Esophagus (tissue), 2 donors: ENCODE results near the gene KDM6A. TPM values are rescaled to one million over a fixed set of nuclear protein-coding genes. Genes with fewer than 3 reads are reported as not detected.

Source experiments
- H3K27ac ChIP-seq, 2 donors: one replicate each; pipeline ENCODE4 v1.5.1; 2013; ENCODE audit warnings: low read depth in 2 of 2, mild to moderate bottlenecking in 2 of 2, inconsistent platforms in 1 of 2, low read length in 1 of 2, moderate library complexity in 1 of 2
- H3K27me3 ChIP-seq, 2 donors: one replicate each; pipeline ENCODE4 v1.6.1; 2013; ENCODE audit warnings: low read length in 2 of 2, control low read depth in 1 of 2, mild to moderate bottlenecking in 1 of 2; ENCODE audit not compliant: insufficient read depth in 2 of 2, control insufficient read depth in 1 of 2
- H3K36me3 ChIP-seq, 2 donors: one replicate each; pipeline ENCODE4 v1.6.1; 2013; ENCODE audit warnings: low read length in 1 of 2; ENCODE audit not compliant: control insufficient read depth in 2 of 2, insufficient read depth in 2 of 2
- H3K4me1 ChIP-seq, 2 donors: one replicate each; pipeline ENCODE4 v1.6.1; 2013; ENCODE audit warnings: low read length in 1 of 2; ENCODE audit not compliant: control insufficient read depth in 2 of 2, insufficient read depth in 2 of 2
- H3K4me3 ChIP-seq, 2 donors: one replicate each; pipeline ENCODE4 v1.5.1; 2013; ENCODE audit warnings: low read length in 2 of 2, mild to moderate bottlenecking in 2 of 2, low read depth in 1 of 2, moderate library complexity in 1 of 2
- H3K9me3 ChIP-seq, 2 donors: one replicate each; pipeline ENCODE4 v1.6.1; 2013; ENCODE audit warnings: mild to moderate bottlenecking in 2 of 2, low read depth in 1 of 2, low read length in 1 of 2, moderate library complexity in 1 of 2; ENCODE audit not compliant: control insufficient read depth in 2 of 2, insufficient read depth in 1 of 2
- WGBS, 2 donors: extraction: QIAGEN DNeasy Blood & Tissue Kit; methylation state at CpG; one replicate each; pipeline ENCODE4 v1.1.7; 2013; 5-methylcytosine and 5-hydroxymethylcytosine counted together
- polyA plus RNA-seq, 2 donors: library from polyadenylated mRNA; stranded (reverse); fragments of 200-250 nt; gene quantifications; one replicate each; pipeline ENCODE4 v1.2.3, GENCODE V29; 2013
- donor health status: healthy with polysubstance abuse.
- donor health status: Bipolar disorder and iron deficiency.

Gene KDM6A
- polyA plus RNA-seq, 2 donors = 7.2 to 13.5 TPM

GRCh38 chrX:45006002-45006800 is 133.2 kb downstream of the KDM6A start:
- no peaks in the 10 kb centered on the region for H3K9me3 ChIP-seq
- no peaks in the 10 kb centered on the region for H3K4me1 ChIP-seq
- no peak overlapping the region for H3K27ac ChIP-seq
- H3K27me3 ChIP-seq = no peaks in the 10 kb centered on the region
- 92 to 95% methylated on average over 11 of the region's 13 CpGs for WGBS, 2 donors
- no peak overlapping the region for H3K4me3 ChIP-seq
- H3K36me3 ChIP-seq = no peaks in the 10 kb centered on the region

- Histone ChIP-seq H3K4me3 (no peak overlapping the region), H3K36me3 (no peaks in the 10 kb centered on the region), H3K4me1 (no peaks in the 10 kb centered on the region), H3K27me3 (no peaks in the 10 kb centered on the region), H3K9me3 (no peaks in the 10 kb centered on the region), H3K27ac (no peak overlapping the region)
- WGBS, 2 donors = 83 to 92% methylated on average over 3 of the region's 3 CpGs
Observed at GRCh38 chrX:45007598-45007997, 134.6 kb downstream of the KDM6A start.

- Histone ChIP-seq H3K36me3 (no peaks in the 10 kb centered on the region), H3K4me1 (no peaks in the 10 kb centered on the region), H3K27ac (no peak overlapping the region), H3K4me3 (no peak overlapping the region), H3K9me3 (no peaks in the 10 kb centered on the region), H3K27me3 (no peaks in the 10 kb centered on the region)
- WGBS, 2 donors = 75 to 82% methylated on average over 3 of the region's 3 CpGs
Observed at GRCh38 chrX:45009371-45010000, 136.5 kb downstream of the KDM6A start.

- H3K36me3 ChIP-seq = no peaks in the 10 kb centered on the region
- H3K4me3 ChIP-seq = no peak overlapping the region
- no peaks in the 10 kb centered on the region for H3K9me3 ChIP-seq
- no peaks in the 10 kb centered on the region for H3K27me3 ChIP-seq
- no peaks in the 10 kb centered on the region for H3K4me1 ChIP-seq
- H3K27ac ChIP-seq = no peak overlapping the region
Observed at GRCh38 chrX:45011131-45011530, 138.1 kb downstream of the KDM6A start.

DNA sequence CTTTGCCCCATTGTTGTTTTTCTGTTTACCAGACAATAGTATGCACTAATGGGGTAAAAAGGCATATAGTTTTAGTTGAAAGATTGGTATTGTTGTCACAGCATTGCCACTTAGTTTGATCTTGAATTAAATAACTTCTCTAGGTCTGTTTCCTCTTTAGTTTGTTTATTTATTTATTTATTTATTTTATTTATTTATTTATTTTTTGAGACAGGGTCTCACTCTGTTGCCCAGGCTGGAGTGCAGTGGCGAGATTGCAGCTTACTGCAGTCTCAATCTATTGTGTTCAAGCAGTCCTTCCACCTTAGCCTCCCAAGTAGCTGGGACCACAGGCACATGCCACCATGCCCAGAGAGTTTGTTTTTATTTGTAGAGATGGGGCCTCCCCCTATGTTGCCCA is 138.6 kb downstream of the KDM6A start:
- Histone ChIP-seq H3K4me1 (no peaks in the 10 kb centered on the region), H3K9me3 (no peaks in the 10 kb centered on the region), H3K27me3 (no peaks in the 10 kb centered on the region), H3K36me3 (no peaks in the 10 kb centered on the region), H3K4me3 (no peak overlapping the region), H3K27ac (no peak overlapping the region)
- 97 to 100% methylated on average over 1 of the region's 1 CpG for WGBS, 2 donors

DNA sequence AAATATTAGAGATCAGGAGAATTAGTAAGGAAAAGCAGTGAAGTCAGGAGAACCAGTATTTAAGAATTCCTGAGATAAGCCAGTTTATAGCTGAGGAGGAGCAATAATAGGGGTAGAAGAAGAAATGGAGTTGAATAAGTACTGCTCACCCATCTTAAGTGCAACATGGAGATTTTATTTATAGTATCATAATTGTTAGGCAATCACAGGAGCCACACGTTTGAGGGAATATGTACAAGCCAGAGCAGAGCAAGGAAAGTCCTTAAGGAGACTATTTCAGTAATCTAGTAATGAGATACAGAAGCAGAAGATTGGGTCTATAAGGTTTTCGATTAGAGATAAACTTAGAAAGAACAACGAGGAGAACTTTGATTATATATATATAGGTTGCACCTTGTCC is 145.0 kb downstream of the KDM6A start:
- Histone ChIP-seq H3K27me3 (no peaks in the 10 kb centered on the region), H3K9me3 (no peaks in the 10 kb centered on the region), H3K4me3 (no peak overlapping the region), H3K27ac (no peak overlapping the region), H3K4me1 (no peaks in the 10 kb centered on the region), H3K36me3 (no peaks in the 10 kb centered on the region)
- 70 to 72% methylated on average over 3 of the region's 3 CpGs for WGBS, 2 donors

DNA sequence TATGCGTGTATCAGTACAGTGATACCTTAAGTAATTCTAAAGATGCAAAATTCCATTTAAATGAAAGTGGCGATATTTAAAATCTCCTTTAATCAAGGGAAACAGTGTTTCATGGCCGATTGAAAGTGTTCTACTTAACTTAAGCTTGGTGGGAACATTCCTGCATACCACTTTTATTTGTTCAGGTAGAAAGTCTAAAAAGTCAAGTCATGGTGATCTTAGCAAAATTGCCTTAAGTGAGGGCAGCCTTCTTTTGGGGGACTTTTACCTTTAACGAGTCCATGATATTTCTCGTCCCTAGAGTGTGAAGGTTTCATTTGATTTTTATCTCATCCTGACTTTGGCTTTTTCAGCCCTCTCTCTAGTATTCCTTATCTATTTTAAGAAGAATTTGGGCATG is 149.2 kb downstream of the KDM6A start:
- H3K27me3 ChIP-seq = no peaks in the 10 kb centered on the region
- H3K36me3 ChIP-seq = no peaks in the 10 kb centered on the region
- no peak overlapping the region for H3K4me3 ChIP-seq
- 92 to 95% methylated on average over 5 of the region's 5 CpGs for WGBS, 2 donors
- H3K9me3 ChIP-seq = no peaks in the 10 kb centered on the region
- H3K4me1 ChIP-seq = no peaks in the 10 kb centered on the region
- no peak overlapping the region for H3K27ac ChIP-seq

- no peak overlapping the region for H3K27ac ChIP-seq
- H3K4me1 ChIP-seq = no peaks in the 10 kb centered on the region
- H3K36me3 ChIP-seq = no peaks in the 10 kb centered on the region
- H3K27me3 ChIP-seq = no peaks in the 10 kb centered on the region
- no peak overlapping the region for H3K4me3 ChIP-seq
- no peaks in the 10 kb centered on the region for H3K9me3 ChIP-seq
- 87 to 100% methylated on average over 1 of the region's 1 CpG for WGBS, 2 donors
Observed at GRCh38 chrX:45024501-45024900, 151.5 kb downstream of the KDM6A start.

GRCh38 chrX:45026036-45026435 is 153.0 kb downstream of the KDM6A start:
- no peak overlapping the region for H3K27ac ChIP-seq
- no peak overlapping the region for H3K4me3 ChIP-seq
- H3K27me3 ChIP-seq = no peaks in the 10 kb centered on the region
- WGBS, 2 donors = 82 to 96% methylated on average over 2 of the region's 2 CpGs
- H3K36me3 ChIP-seq = no peaks in the 10 kb centered on the region
- H3K9me3 ChIP-seq = no peaks in the 10 kb centered on the region
- no peaks in the 10 kb centered on the region for H3K4me1 ChIP-seq

DNA sequence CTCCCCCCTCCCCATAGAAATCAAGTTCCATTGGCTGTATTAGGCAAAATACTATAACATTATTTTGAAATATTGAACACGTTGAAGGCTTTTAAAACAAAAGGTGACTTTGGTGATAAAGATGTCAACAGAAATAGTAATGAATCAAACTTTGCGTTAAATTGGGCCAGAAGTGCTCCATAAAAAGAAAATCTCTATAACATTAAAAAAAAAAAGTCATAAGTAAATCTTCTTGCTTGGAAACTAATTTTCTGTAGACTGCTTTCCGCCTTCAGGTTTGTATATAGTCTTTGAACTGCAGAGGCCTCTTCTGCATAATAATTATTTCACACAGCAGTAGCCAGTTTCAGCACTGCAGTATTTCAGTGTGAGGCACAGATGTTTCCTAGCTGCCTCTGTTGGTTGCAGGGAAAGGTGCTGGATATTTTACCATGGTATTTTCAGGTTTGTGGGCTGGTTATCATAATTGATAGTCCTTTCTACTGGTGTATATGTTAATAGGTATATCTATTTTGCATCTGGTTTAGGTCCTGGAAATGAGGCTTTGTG is 158.9 kb downstream of the KDM6A start:
- Histone ChIP-seq H3K36me3 (no peaks in the 10 kb centered on the region), H3K27me3 (no peaks in the 10 kb centered on the region)
- WGBS, 2 donors = 91 to 95% methylated on average over 3 of the region's 3 CpGs

More for the DNA sequence above, 158.9 kb downstream of the KDM6A start:
- Histone ChIP-seq H3K9me3 (no peaks in the 10 kb centered on the region), H3K27ac (no peak overlapping the region), H3K4me3 (no peak overlapping the region), H3K4me1 (no peaks in the 10 kb centered on the region)
